CD4-positive, CD25-positive, alpha-beta regulatory T cell (primary cell): ENCODE measurements around the gene MPPED2. TPM values are rescaled to one million over a fixed set of nuclear protein-coding genes. Genes with fewer than 3 reads are reported as not detected.
"Not testable (repeated sequence)": the region's sequence is repeated elsewhere in the genome, so short reads cannot be mapped to it uniquely, and the experiment has no call there.

Experiments
- ATAC-seq, 2 donors: fragments of 150-1000 bp; cut with Tn5 transposase; one replicate each; pipeline ENCODE4 v1.10.0; 2021; ENCODE audit warnings: low read depth in 2 of 2, moderate number of reproducible peaks in 2 of 2, moderate library complexity in 1 of 2
- DNase-seq, 3 donors: peaks; one replicate each; pipeline versions ENCODE4 v3.0.0 to v3.0.0-alpha.2; 2012 to 2022; ENCODE audit warnings: mixed read lengths in 1 of 3
- H3K27ac ChIP-seq: one replicate; pipeline ENCODE4 v1.7.0; 2013; ENCODE audit warnings: mild to moderate bottlenecking, low read length; ENCODE audit not compliant: insufficient read depth, poor library complexity, severe bottlenecking
- H3K27me3 ChIP-seq: one replicate; pipeline ENCODE4 v1.7.0; 2013; ENCODE audit warnings: low read length; ENCODE audit not compliant: control insufficient read depth, insufficient read depth
- H3K36me3 ChIP-seq: one replicate; pipeline ENCODE4 v1.7.0; 2013; ENCODE audit warnings: mild to moderate bottlenecking, low read length, moderate library complexity; ENCODE audit not compliant: control insufficient read depth, insufficient read depth
- H3K4me1 ChIP-seq: 2 replicates; pipeline ENCODE4 v1.7.0; 2013; ENCODE audit warnings: mild to moderate bottlenecking, low read length; ENCODE audit not compliant: insufficient read depth, control insufficient read depth, poor library complexity, severe bottlenecking
- H3K4me3 ChIP-seq: one replicate; pipeline ENCODE4 v1.7.0; 2013; ENCODE audit warnings: low read depth, mild to moderate bottlenecking, low read length, moderate library complexity
- H3K9me3 ChIP-seq, 2 experiments: 1 replicate in 1 of 2; 2 replicates in 1 of 2; pipeline ENCODE4 v1.7.0; 2013; ENCODE audit warnings: low read length in 2 of 2, mild to moderate bottlenecking in 1 of 2, moderate library complexity in 1 of 2; ENCODE audit not compliant: control insufficient read depth in 2 of 2
- H3K27ac Mint-ChIP-seq, 3 donors: one replicate each; pipeline ENCODE4 v1.8.0; 2020 to 2022; ENCODE audit warnings: mild to moderate bottlenecking in 3 of 3, mixed read lengths in 3 of 3, moderate library complexity in 2 of 3
- H3K27me3 Mint-ChIP-seq: one replicate; pipeline ENCODE4 v1.8.0; 2022; ENCODE audit warnings: mild to moderate bottlenecking, mixed read lengths
- H3K36me3 Mint-ChIP-seq: one replicate; pipeline ENCODE4 v1.8.0; 2020; ENCODE audit warnings: mixed read lengths
- H3K4me1 Mint-ChIP-seq, 4 donors: one replicate each; pipeline ENCODE4 v1.8.0; 2020 to 2022; ENCODE audit warnings: mixed read lengths in 4 of 4, mild to moderate bottlenecking in 1 of 4
- H3K4me3 Mint-ChIP-seq, 4 donors: one replicate each; pipeline ENCODE4 v1.8.0; 2020 to 2022; ENCODE audit warnings: mild to moderate bottlenecking in 4 of 4, mixed read lengths in 4 of 4, moderate library complexity in 3 of 4
- H3K9me3 Mint-ChIP-seq, 7 donors: one replicate each; pipeline ENCODE4 v1.8.0; 2020 to 2022; ENCODE audit warnings: mixed read lengths in 7 of 7, mild to moderate bottlenecking in 3 of 7, moderate library complexity in 2 of 7
- polyA plus RNA-seq, 4 donors: library from polyadenylated mRNA; unstranded; fragments of 300-500 nt; fragmentation: Illumina TruSeq; gene quantifications; one replicate each; pipeline ENCODE4 v1.2.3, GENCODE V29; 2021
- total RNA-seq: library from RNA; stranded (reverse); gene quantifications from one replicate; pipeline ENCODE4 v1.2.3, GENCODE V29; 2022

MPPED2 gene
- total and polyA plus RNA-seq, 5 donors from 2014 or later: 0.35 to 0.96 (median 0.47) TPM; not detected in 2

GRCh38 chr11:30560206-30561106, 25.7 kb downstream of the MPPED2 start:
- H3K27ac ChIP-seq: no peak overlapping the region
- no peaks in the 10 kb centered on the region for H3K9me3 ChIP-seq
- no peaks in the 10 kb centered on the region for H3K4me1 ChIP-seq
- H3K27me3 ChIP-seq: no peaks in the 10 kb centered on the region
- DNase-seq (no peak), ATAC-seq (no peak)
- H3K4me1 Mint-ChIP-seq: no peaks in the 10 kb centered on the region
- H3K9me3 Mint-ChIP-seq: peaks cover 0 to 3% (median 0%) of the 10 kb centered on the region in 7 donors
- H3K36me3 Mint-ChIP-seq: no peaks in the 10 kb centered on the region
- H3K4me3 Mint-ChIP-seq: no peak overlapping the region
- no peak overlapping the region for H3K27ac Mint-ChIP-seq
- H3K4me3 ChIP-seq: no peak overlapping the region
- no peaks in the 10 kb centered on the region for H3K36me3 ChIP-seq
- H3K27me3 Mint-ChIP-seq: no peaks in the 10 kb centered on the region

DNA sequence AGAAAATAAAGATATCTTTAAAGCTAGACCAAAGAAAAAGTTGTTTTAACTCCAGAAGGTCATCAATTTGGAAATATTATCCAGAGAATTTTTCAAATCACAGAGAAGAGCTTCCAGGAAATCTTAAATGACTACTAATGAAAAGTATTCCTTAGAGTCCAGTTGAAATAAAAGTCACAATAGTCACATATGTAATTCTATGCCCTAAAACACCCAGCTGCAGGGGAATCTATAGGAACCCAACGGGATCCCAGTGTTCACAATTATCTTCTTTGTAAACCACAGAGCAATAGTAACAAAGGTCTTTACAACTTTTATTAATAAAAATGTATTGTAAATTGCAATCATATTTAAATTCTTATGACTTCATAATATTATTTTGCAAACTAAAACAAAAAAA, 27.1 kb downstream of the MPPED2 start:
- Mint-ChIP-seq H3K27ac (no peak overlapping the region), H3K27me3 (no peaks in the 10 kb centered on the region), H3K4me3 (no peak overlapping the region), H3K4me1 (no peaks in the 10 kb centered on the region), H3K36me3 (no peaks in the 10 kb centered on the region), H3K9me3 (peaks cover 0 to 3% (median 0%) of the 10 kb centered on the region in 7 donors)
- Histone ChIP-seq H3K27ac (no peak overlapping the region), H3K4me3 (no peak overlapping the region), H3K36me3 (no peaks in the 10 kb centered on the region), H3K4me1 (no peaks in the 10 kb centered on the region), H3K27me3 (no peaks in the 10 kb centered on the region), H3K9me3 (no peaks in the 10 kb centered on the region)
- no peak for ATAC-seq
- DNase-seq: no peak

DNA sequence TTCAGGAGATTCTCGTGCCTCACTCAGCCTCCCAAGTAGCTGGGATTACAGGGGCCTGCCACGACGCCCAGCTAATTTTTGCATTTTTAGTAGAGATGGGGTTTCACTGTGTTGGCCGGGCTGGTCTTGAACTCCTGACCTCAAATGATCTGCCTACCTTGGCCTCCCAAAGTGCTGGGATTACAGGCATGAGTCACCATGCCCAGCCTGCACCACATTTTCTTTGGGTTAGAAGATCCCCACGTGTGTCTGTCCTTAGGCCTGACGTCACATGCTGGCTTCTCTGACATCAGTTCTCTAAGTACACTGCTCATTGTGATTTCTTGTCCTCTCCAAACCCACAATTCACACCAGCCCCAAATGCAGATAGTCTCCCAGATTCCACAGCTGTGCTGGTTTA, 31.6 kb downstream of the MPPED2 start:
- not testable (repeated sequence) for H3K27me3 Mint-ChIP-seq, H3K27ac ChIP-seq, H3K4me1 Mint-ChIP-seq, ATAC-seq, H3K27ac Mint-ChIP-seq, H3K36me3 Mint-ChIP-seq, H3K4me3 Mint-ChIP-seq, H3K9me3 Mint-ChIP-seq, H3K4me3 ChIP-seq, H3K27me3 ChIP-seq, DNase-seq, H3K9me3 ChIP-seq, H3K36me3 ChIP-seq, H3K4me1 ChIP-seq

- Histone ChIP-seq H3K4me3 (no peak overlapping the region), H3K27ac (no peak overlapping the region), H3K27me3 (no peaks in the 10 kb centered on the region), H3K4me1 (no peaks in the 10 kb centered on the region), H3K9me3 (no peaks in the 10 kb centered on the region), H3K36me3 (no peaks in the 10 kb centered on the region)
- Mint-ChIP-seq H3K27ac (no peak overlapping the region), H3K36me3 (no peaks in the 10 kb centered on the region), H3K9me3 (peaks cover 0 to 6% (median 1%) of the 10 kb centered on the region in 7 donors), H3K27me3 (no peaks in the 10 kb centered on the region), H3K4me1 (no peaks in the 10 kb centered on the region), H3K4me3 (no peak overlapping the region)
- ATAC-seq (no peak), DNase-seq (no peak)
Observed at GRCh38 chr11:30553521-30554110, 32.5 kb downstream of the MPPED2 start.

- ATAC-seq (no peak), DNase-seq (no peak)
- Histone ChIP-seq H3K27me3 (no peaks in the 10 kb centered on the region), H3K9me3 (no peaks in the 10 kb centered on the region), H3K36me3 (no peaks in the 10 kb centered on the region), H3K4me1 (no peaks in the 10 kb centered on the region), H3K4me3 (no peak overlapping the region), H3K27ac (no peak overlapping the region)
- no peaks in the 10 kb centered on the region for H3K27me3 Mint-ChIP-seq
- H3K27ac Mint-ChIP-seq: no peak overlapping the region
- H3K36me3 Mint-ChIP-seq: no peaks in the 10 kb centered on the region
- H3K9me3 Mint-ChIP-seq: peaks cover 0 to 6% (median 1%) of the 10 kb centered on the region in 7 donors
- no peaks in the 10 kb centered on the region for H3K4me1 Mint-ChIP-seq
- no peak overlapping the region for H3K4me3 Mint-ChIP-seq
Observed at GRCh38 chr11:30552839-30553238, 33.3 kb downstream of the MPPED2 start.

GRCh38 chr11:30550022-30550542, 36.1 kb downstream of the MPPED2 start:
- DNase-seq: no peak
- no peaks in the 10 kb centered on the region for H3K4me1 Mint-ChIP-seq
- no peak overlapping the region for H3K4me3 Mint-ChIP-seq
- H3K27ac Mint-ChIP-seq: no peak overlapping the region
- Histone ChIP-seq H3K27me3 (no peaks in the 10 kb centered on the region), H3K4me3 (no peak overlapping the region), H3K27ac (no peak overlapping the region), H3K9me3 (no peaks in the 10 kb centered on the region), H3K36me3 (no peaks in the 10 kb centered on the region), H3K4me1 (no peaks in the 10 kb centered on the region)
- no peaks in the 10 kb centered on the region for H3K27me3 Mint-ChIP-seq
- ATAC-seq: no peak
- H3K36me3 Mint-ChIP-seq: no peaks in the 10 kb centered on the region
- peaks cover 0 to 3% (median 2%) of the 10 kb centered on the region in 7 donors for H3K9me3 Mint-ChIP-seq

GRCh38 chr11:30549565-30549964, 36.6 kb downstream of the MPPED2 start:
- no peaks in the 10 kb centered on the region for H3K36me3 Mint-ChIP-seq
- H3K27me3 ChIP-seq: no peaks in the 10 kb centered on the region
- no peaks in the 10 kb centered on the region for H3K9me3 ChIP-seq
- no peak overlapping the region for H3K27ac ChIP-seq
- H3K27ac Mint-ChIP-seq: no peak overlapping the region
- ATAC-seq: no peak
- H3K4me1 ChIP-seq: no peaks in the 10 kb centered on the region
- peaks cover 0 to 7% (median 3%) of the 10 kb centered on the region in 7 donors for H3K9me3 Mint-ChIP-seq
- H3K27me3 Mint-ChIP-seq: no peaks in the 10 kb centered on the region
- H3K4me1 Mint-ChIP-seq: no peaks in the 10 kb centered on the region
- H3K36me3 ChIP-seq: no peaks in the 10 kb centered on the region
- H3K4me3 Mint-ChIP-seq: no peak overlapping the region
- H3K4me3 ChIP-seq: no peak overlapping the region
- DNase-seq: no peak
